Naive thymus-derived CD4-positive, alpha-beta T cell (primary cell): ENCODE measurements around the gene IGF2BP1. TPM values are rescaled to one million over a fixed set of nuclear protein-coding genes. Genes with fewer than 3 reads are reported as not detected.

Experiments
- ATAC-seq: fragments of 150-1000 bp; cut with Tn5 transposase; 2 replicates; pipeline ENCODE4 v1.10.0; 2021; ENCODE audit warnings: mild to moderate bottlenecking, moderate library complexity
- CTCF ChIA-PET: fragments of 350-600 bp; sonication (Branson Sonifier 250); formaldehyde crosslinking; loops from one replicate; lab custom pipeline; 2021; ENCODE audit warnings: antibody characterized with exemption; lab: Charles Lee
- POLR2A ChIA-PET: fragments of 350-600 bp; sonication (Branson Sonifier 250); formaldehyde crosslinking; loops from one replicate; lab custom pipeline; 2021; ENCODE audit warnings: antibody characterized with exemption, inconsistent platforms; lab: Charles Lee
- DNase-seq, 9 donors: peaks; one replicate each; pipeline versions ENCODE4 v3.0.0 to v3.0.0-alpha.2; 2020 to 2022; ENCODE audit warnings: mixed read lengths in 1 of 9
- H3K27ac ChIP-seq: one replicate; pipeline ENCODE4 v1.7.0; 2013; ENCODE audit warnings: mild to moderate bottlenecking, low read depth, low read length, moderate library complexity
- H3K27me3 ChIP-seq, 2 donors: one replicate each; pipeline ENCODE4 v1.7.0; 2013; ENCODE audit warnings: low read length in 2 of 2, mild to moderate bottlenecking in 2 of 2, moderate library complexity in 2 of 2; ENCODE audit not compliant: control insufficient read depth in 2 of 2, insufficient read depth in 2 of 2
- H3K36me3 ChIP-seq, 3 experiments: 1 replicate in 2 of 3; 2 replicates in 1 of 3; pipeline ENCODE4 v1.7.0; 2013; ENCODE audit warnings: low read length in 3 of 3, mild to moderate bottlenecking in 3 of 3, moderate library complexity in 1 of 3; ENCODE audit not compliant: insufficient read depth in 3 of 3, control insufficient read depth in 2 of 3
- H3K4me1 ChIP-seq, 2 donors: one replicate each; pipeline ENCODE4 v1.7.0; 2013; ENCODE audit warnings: low read length in 2 of 2, mild to moderate bottlenecking in 2 of 2, moderate library complexity in 1 of 2; ENCODE audit not compliant: control insufficient read depth in 2 of 2, insufficient read depth in 2 of 2
- H3K4me3 ChIP-seq: 2 replicates; pipeline ENCODE4 v1.7.0; 2013; ENCODE audit warnings: mild to moderate bottlenecking, low read length
- H3K9me3 ChIP-seq, 3 experiments: 1 replicate in 2 of 3; 2 replicates in 1 of 3; pipeline ENCODE4 v1.7.0; 2013; ENCODE audit warnings: low read length in 3 of 3; ENCODE audit not compliant: control insufficient read depth in 2 of 3
- H3K27ac Mint-ChIP-seq, 9 donors: one replicate each; pipeline ENCODE4 v1.8.0; 2020 to 2022; ENCODE audit warnings: mixed read lengths in 9 of 9, mild to moderate bottlenecking in 8 of 9, moderate library complexity in 5 of 9, inconsistent platforms in 2 of 9
- H3K27me3 Mint-ChIP-seq, 5 donors: one replicate each; pipeline ENCODE4 v1.8.0; 2021 to 2022; ENCODE audit warnings: mixed read lengths in 5 of 5, mild to moderate bottlenecking in 1 of 5
- H3K36me3 Mint-ChIP-seq, 5 donors: one replicate each; pipeline ENCODE4 v1.8.0; 2020 to 2022; ENCODE audit warnings: mixed read lengths in 5 of 5, mild to moderate bottlenecking in 3 of 5, inconsistent platforms in 1 of 5
- H3K4me1 Mint-ChIP-seq, 7 donors: one replicate each; pipeline ENCODE4 v1.8.0; 2020 to 2022; ENCODE audit warnings: mixed read lengths in 7 of 7, mild to moderate bottlenecking in 3 of 7, inconsistent platforms in 1 of 7
- H3K4me3 Mint-ChIP-seq, 10 donors: one replicate each; pipeline ENCODE4 v1.8.0; 2020 to 2022; ENCODE audit warnings: mild to moderate bottlenecking in 10 of 10, mixed read lengths in 10 of 10, moderate library complexity in 6 of 10, inconsistent platforms in 2 of 10
- H3K9me3 Mint-ChIP-seq, 11 donors: one replicate each; pipeline ENCODE4 v1.8.0; 2020 to 2022; ENCODE audit warnings: mixed read lengths in 11 of 11, mild to moderate bottlenecking in 4 of 11, inconsistent platforms in 1 of 11, moderate library complexity in 1 of 11
- intact Hi-C, 2 donors: fragments of 100-400 bp; cut with micrococcal nuclease; formaldehyde crosslinking; loops; one replicate each; pipeline ENCODE4 v1.15.1; 2023
- polyA plus RNA-seq, 2 donors: library from polyadenylated mRNA; unstranded; fragments of 300-500 nt; fragmentation: Illumina TruSeq; gene quantifications; one replicate each; pipeline ENCODE4 v1.2.3, GENCODE V29; 2021
- total RNA-seq, 6 experiments: library from RNA in 5 of 6; stranded (reverse) in 5 of 6; gene quantifications; 1 replicate in 5 of 6; 2 replicates in 1 of 6; pipeline ENCODE4 v1.2.3 and lab custom pipeline; 2021 to 2026

The IGF2BP1 gene
- total and polyA plus RNA-seq, 7 experiments from 2014 or later, result not detected

DNA sequence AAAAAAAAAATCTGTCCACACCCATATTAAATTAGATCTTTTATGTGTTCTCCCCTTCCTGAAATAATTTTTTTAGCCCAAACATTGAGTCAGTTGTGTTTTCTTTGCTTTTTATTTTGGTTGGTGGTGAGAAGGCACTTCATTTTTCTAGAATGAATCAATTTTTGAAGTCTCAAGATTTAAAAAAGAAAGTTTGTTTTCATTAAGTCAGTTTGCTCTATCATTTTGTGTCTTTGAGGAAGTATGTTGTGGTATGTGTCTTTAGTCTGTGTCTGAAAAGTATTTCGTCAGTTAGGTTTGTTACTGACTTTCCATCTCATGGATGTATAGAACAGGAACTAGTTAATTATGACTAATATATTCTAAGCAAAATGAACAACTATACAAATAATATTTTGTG is 3.8 kb downstream of the IGF2BP1 start:
- DNase-seq (no peak), ATAC-seq (no peak)
- H3K9me3 ChIP-seq, result no peaks in the 10 kb centered on the region
- intact Hi-C loops, result loop anchor here in 1 of 2 donors (10.0 kb wide), 1 partner anchor 964 kb away; the partner anchor contains the start of gene DLX4
- H3K4me1 Mint-ChIP-seq, result peaks cover 12 to 40% (median 18%) of the 10 kb centered on the region in 7 donors
- peaks cover 0 to 35% (median 6%) of the 10 kb centered on the region in 11 donors for H3K9me3 Mint-ChIP-seq
- peaks cover 36 to 79% of the 10 kb centered on the region in 2 donors for H3K27me3 ChIP-seq
- H3K27ac ChIP-seq, result no peak overlapping the region
- peaks cover 80 to 93% (median 89%) of the 10 kb centered on the region in 5 donors for H3K27me3 Mint-ChIP-seq
- H3K36me3 Mint-ChIP-seq, result peaks cover 0 to 4% (median 0%) of the 10 kb centered on the region in 5 donors
- POLR2A ChIA-PET, result interaction anchor here (0.6 kb wide), 1 partner anchor 278 kb away, joined by 3 read pairs; the partner anchor contains the start of gene PRAC2
- H3K36me3 ChIP-seq, result no peaks in the 10 kb centered on the region
- no peak overlapping the region for H3K4me3 Mint-ChIP-seq
- no peak overlapping the region for H3K4me3 ChIP-seq
- H3K4me1 ChIP-seq, result peaks cover 8 to 22% of the 10 kb centered on the region in 2 donors
- CTCF ChIA-PET, result no interaction called here
- H3K27ac Mint-ChIP-seq, result no peak overlapping the region

DNA sequence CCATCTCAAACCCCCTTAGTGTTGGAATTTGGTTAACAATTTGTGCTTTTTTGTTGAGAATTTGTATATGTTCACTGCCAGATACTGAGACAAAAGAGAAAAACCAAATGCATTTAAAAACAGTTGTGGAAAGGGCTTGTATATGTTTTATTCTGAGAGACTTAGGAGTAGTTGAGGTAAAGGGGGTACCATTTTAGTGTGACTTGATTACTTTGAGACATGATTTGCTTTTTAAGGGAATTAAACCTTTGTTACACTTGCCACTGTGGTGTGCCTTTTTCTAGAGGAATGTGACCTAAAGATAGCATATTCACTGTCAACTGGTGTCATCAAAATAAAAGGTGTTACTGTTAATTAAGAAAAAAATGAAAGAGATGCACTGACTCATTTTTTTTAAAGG is 4.5 kb downstream of the IGF2BP1 start:
- Histone ChIP-seq H3K4me1 (peaks cover 8 to 15% of the 10 kb centered on the region in 2 donors), H3K27me3 (peaks cover 36 to 72% of the 10 kb centered on the region in 2 donors), H3K4me3 (no peak overlapping the region), H3K36me3 (no peaks in the 10 kb centered on the region), H3K27ac (no peak overlapping the region), H3K9me3 (no peaks in the 10 kb centered on the region)
- Mint-ChIP-seq H3K27me3 (peaks cover 82 to 95% (median 91%) of the 10 kb centered on the region in 5 donors), H3K4me1 (peaks cover 7 to 35% (median 14%) of the 10 kb centered on the region in 7 donors), H3K4me3 (no peak overlapping the region), H3K9me3 (peaks cover 0 to 35% (median 6%) of the 10 kb centered on the region in 11 donors), H3K27ac (no peak overlapping the region), H3K36me3 (peaks cover 0 to 4% (median 0%) of the 10 kb centered on the region in 5 donors)
- intact Hi-C loops, result loop anchor here in 1 of 2 donors (10.0 kb wide), 1 partner anchor 963 kb away; the partner anchor contains the start of gene DLX4
- no peak for ATAC-seq
- POLR2A ChIA-PET, result interaction anchor here (0.5 kb wide), 1 partner anchor 9 kb away, joined by 3 read pairs; no protein-coding TSS in a partner anchor
- CTCF ChIA-PET, result no interaction called here
- DNase-seq, result no peak

DNA sequence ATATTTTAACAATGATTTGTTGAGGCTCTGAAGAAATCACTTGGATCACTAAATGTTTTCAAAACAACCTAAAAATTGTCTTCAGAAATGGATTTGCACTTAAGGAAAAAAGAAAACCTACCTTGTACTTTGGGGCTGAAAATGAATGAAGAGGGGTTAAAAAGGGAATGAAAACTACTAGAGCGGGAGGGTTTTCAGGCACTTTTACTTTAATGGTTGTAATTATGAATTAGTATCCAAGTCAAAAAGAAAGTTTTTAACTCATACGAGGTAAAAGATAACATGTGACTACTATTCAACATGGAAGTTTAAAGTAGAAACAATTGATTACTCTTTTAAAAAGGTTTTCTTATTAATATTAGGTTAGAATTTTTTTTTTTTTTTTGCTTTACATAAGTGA is 5.1 kb downstream of the IGF2BP1 start:
- ATAC-seq, result no peak

DNA sequence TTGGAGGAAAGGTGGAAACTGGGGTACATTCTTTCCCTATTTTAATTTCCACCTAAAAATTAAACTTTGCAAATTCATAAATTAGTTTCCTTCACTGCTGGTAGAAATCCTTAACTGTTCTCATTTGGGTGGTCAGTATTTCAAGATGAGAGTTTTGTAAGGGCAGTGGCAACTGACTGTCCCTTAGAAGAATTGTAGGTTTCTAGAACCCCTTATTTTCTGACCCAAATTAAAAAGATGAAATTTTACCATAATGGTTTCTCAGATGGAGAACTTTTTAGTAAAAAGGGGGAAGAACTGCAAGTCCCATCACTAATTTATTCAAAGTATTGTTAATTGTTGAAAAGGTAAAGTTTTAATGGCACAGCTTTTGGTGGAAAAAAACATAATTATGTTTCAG is 5.6 kb downstream of the IGF2BP1 start:
- H3K27me3 ChIP-seq, result peaks cover 36 to 66% of the 10 kb centered on the region in 2 donors
- DNase-seq, result no peak
- Mint-ChIP-seq H3K4me1 (peaks cover 4 to 24% (median 9%) of the 10 kb centered on the region in 7 donors), H3K4me3 (no peak overlapping the region), H3K27me3 (peaks cover 87 to 97% (median 93%) of the 10 kb centered on the region in 5 donors), H3K36me3 (peaks cover 0 to 4% (median 0%) of the 10 kb centered on the region in 5 donors), H3K27ac (no peak overlapping the region), H3K9me3 (peaks cover 0 to 35% (median 6%) of the 10 kb centered on the region in 11 donors)
- H3K4me3 ChIP-seq, result no peak overlapping the region
- no peaks in the 10 kb centered on the region for H3K9me3 ChIP-seq
- H3K4me1 ChIP-seq, result peaks cover 4 to 5% of the 10 kb centered on the region in 2 donors
- intact Hi-C loops, result loop anchor here in 1 of 2 donors (10.0 kb wide), 1 partner anchor 962 kb away; the partner anchor contains the start of gene DLX4
- no peak overlapping the region for H3K27ac ChIP-seq
- no peaks in the 10 kb centered on the region for H3K36me3 ChIP-seq
- no peak for ATAC-seq
- ChIA-PET POLR2A (no interaction called here), CTCF (no interaction called here)

More for the DNA sequence above, 5.1 kb downstream of the IGF2BP1 start:
- Histone ChIP-seq H3K4me3 (no peak overlapping the region), H3K27me3 (peaks cover 36 to 69% of the 10 kb centered on the region in 2 donors), H3K27ac (no peak overlapping the region), H3K4me1 (peaks cover 8 to 9% of the 10 kb centered on the region in 2 donors), H3K36me3 (no peaks in the 10 kb centered on the region), H3K9me3 (no peaks in the 10 kb centered on the region)
- ChIA-PET CTCF (no interaction called here), POLR2A (no interaction called here)
- intact Hi-C loops, result loop anchor here in 1 of 2 donors (10.0 kb wide), 1 partner anchor 962 kb away; the partner anchor contains the start of gene DLX4
- Mint-ChIP-seq H3K4me1 (peaks cover 5 to 28% (median 9%) of the 10 kb centered on the region in 7 donors), H3K27me3 (peaks cover 83 to 95% (median 91%) of the 10 kb centered on the region in 5 donors), H3K36me3 (peaks cover 0 to 4% (median 0%) of the 10 kb centered on the region in 5 donors), H3K27ac (no peak overlapping the region), H3K4me3 (no peak overlapping the region), H3K9me3 (peaks cover 0 to 35% (median 6%) of the 10 kb centered on the region in 11 donors)
- DNase-seq, result no peak

DNA sequence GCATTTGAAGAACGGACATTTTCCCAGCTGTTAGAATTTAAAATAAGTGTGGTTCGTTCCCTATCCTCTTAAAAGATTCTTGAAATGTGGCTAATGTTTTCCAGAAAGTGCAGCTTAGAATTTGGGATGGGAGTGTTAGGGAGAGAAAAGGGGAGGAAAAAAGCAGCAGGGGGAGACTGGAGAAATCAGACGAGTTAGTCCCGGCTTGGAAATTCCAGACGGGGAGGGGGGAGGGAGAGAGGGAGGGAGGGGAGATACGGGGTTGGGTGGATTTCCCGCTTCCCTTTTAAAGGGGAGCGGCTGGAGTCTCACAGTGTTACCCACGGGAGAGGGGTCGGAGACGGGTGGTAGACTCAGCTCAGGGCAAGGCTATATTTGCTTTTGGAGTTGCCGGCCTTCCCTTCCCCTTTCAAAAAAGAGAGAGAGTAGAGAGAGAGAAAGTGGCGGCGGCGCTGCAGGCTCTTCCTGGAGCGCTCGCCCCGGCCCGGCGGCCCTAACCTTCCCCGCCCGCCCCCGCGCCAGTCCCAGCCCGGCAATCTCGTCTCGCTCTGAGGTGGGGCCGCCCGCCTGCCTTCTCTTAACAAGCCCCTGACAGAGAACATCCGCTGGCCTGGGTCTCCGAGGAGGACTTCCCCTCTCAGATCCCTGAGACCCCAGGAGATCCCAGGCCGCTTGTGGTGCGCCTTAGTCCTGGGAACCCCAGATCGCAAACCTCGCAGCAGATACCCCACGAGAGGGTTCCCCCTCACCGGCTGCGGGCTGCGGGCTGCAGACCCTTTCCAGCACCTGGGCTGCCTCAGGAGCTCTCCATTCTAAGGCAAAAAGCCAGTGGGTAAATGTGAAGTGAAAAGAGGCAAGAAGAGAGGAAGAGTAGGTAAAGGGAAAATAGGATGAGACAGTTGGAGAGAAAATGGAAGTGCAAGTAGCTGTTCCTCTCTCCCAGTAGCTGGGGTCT is 6.6 kb downstream of the IGF2BP1 start:
- Histone ChIP-seq H3K27ac (no peak overlapping the region), H3K36me3 (no peaks in the 10 kb centered on the region), H3K4me1 (no peaks in the 10 kb centered on the region), H3K4me3 (no peak overlapping the region), H3K9me3 (no peaks in the 10 kb centered on the region), H3K27me3 (peaks cover 36 to 55% of the 10 kb centered on the region in 2 donors)
- H3K36me3 Mint-ChIP-seq, result peaks cover 0 to 4% (median 0%) of the 10 kb centered on the region in 5 donors
- H3K27ac Mint-ChIP-seq, result no peak overlapping the region
- intact Hi-C loops, result loop anchor here in 1 of 2 donors (10.0 kb wide), 1 partner anchor 961 kb away; the partner anchor contains the start of gene DLX4
- POLR2A ChIA-PET, result no interaction called here
- no peak for DNase-seq
- CTCF ChIA-PET, result no interaction called here
- peaks cover under 1 to 13% (median 4%) of the 10 kb centered on the region in 7 donors for H3K4me1 Mint-ChIP-seq
- peaks cover 90 to 97% (median 96%) of the 10 kb centered on the region in 5 donors for H3K27me3 Mint-ChIP-seq
- H3K9me3 Mint-ChIP-seq, result peaks cover 0 to 35% (median 6%) of the 10 kb centered on the region in 11 donors
- H3K4me3 Mint-ChIP-seq, result no peak overlapping the region
- no peak for ATAC-seq

DNA sequence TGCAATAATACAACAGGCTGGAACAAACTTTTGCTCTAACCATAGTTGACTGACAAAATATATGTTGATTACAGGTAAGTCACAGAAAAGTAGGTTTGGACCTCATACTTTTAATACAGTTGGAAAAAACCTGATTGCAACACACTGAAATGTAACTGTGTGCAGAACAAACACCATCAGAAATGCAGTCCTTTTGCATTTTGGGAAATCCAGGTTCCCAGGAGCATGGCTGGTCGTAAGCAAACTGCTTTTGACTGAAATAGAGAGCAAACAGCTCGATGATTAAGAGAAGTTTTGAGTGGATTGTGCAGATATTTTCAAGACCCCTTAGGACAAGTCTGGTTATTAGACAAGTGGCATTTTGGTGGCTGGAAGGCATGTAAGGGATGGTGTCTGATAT is 8.0 kb downstream of the IGF2BP1 start:
- Histone ChIP-seq H3K9me3 (no peaks in the 10 kb centered on the region), H3K27me3 (peaks cover 28 to 46% of the 10 kb centered on the region in 2 donors), H3K36me3 (no peaks in the 10 kb centered on the region), H3K4me3 (no peak overlapping the region), H3K27ac (no peak overlapping the region), H3K4me1 (no peaks in the 10 kb centered on the region)
- no peak for DNase-seq
- Mint-ChIP-seq H3K4me3 (no peak overlapping the region), H3K27me3 (peaks cover 82 to 91% (median 86%) of the 10 kb centered on the region in 5 donors), H3K27ac (no peak overlapping the region), H3K4me1 (peaks cover 0 to 9% (median 2%) of the 10 kb centered on the region in 7 donors), H3K36me3 (peaks cover 0 to 3% (median 0%) of the 10 kb centered on the region in 5 donors), H3K9me3 (peaks cover 0 to 27% (median 6%) of the 10 kb centered on the region in 11 donors)
- no peak for ATAC-seq
- ChIA-PET CTCF (no interaction called here), POLR2A (no interaction called here)
- intact Hi-C loops, result loop anchor here in 1 of 2 donors (10.0 kb wide), 1 partner anchor 960 kb away; the partner anchor contains the start of gene DLX4
